GM23248 (cell line): ENCODE measurements around the gene BTNL3.

ENCODE experiments used
- EZH2 ChIP-seq: fragments of 200-600 bp; sonication (generic); IDR thresholded peaks from 2 replicates; pipeline ENCODE4 v1.6.1; 2018; ENCODE audit warnings: antibody characterized with exemption, mild to moderate bottlenecking; ENCODE audit not compliant: insufficient read depth, poor library complexity, severe bottlenecking
- EZH2phosphoT487 ChIP-seq: fragments of 200-600 bp; sonication (generic); IDR thresholded peaks from 2 replicates; pipeline ENCODE4 v1.6.1; 2018; ENCODE audit warnings: antibody characterized with exemption, moderate library complexity, mild to moderate bottlenecking, low read depth; ENCODE audit not compliant: insufficient read depth

DNA sequence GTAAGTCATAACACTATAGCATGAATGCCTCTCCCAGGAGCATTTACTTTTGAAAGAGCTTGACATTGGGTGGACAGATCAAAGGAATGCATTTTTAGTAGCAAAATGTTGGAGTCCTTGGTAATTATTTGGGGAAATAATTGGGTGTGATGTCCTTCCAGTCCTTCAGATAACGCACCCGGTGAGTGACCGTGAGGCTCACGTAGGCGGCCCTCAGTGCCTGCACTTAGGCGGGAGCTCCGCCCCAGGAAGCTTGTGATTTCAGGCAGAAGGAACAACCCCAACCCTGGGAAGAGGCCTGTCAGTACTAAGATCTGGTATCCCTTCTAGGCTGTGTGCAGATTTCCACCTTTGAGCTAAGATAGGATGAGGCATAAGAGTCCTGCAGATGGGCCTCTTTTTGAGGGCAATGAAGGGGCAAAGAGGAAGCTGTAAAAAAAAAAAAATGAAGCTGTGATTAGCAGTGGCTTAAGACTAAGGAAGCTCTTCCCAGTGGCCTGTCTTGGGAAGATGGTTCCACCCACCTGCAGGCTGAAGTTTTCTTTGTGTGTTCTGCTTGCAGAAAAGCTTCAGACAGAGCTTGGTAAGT, 66.3 kb downstream of the BTNL3 start:
- TF ChIP-seq EZH2 (no peak), EZH2phosphoT487 (no peak)
